OCI-LY3 (cell line): Measurements from ENCODE around the gene EEF2KMT.

Experiments
- EZH2phosphoT487 ChIP-seq: fragments of 200-600 bp; shearing (Covaris generic); IDR thresholded peaks from 2 replicates; pipeline ENCODE4 v1.6.1; 2018; ENCODE audit warnings: antibody characterized with exemption, mixed run types, low read depth
- TF ChIP-seq, protein P1 (sequence below): fragments of 200-600, 300-600 bp; sonication (generic); IDR thresholded peaks from 2 replicates; pipeline ENCODE4 v1.5.1; 2014; ENCODE audit warnings: antibody characterized with exemption, low read length, low read depth

DNA sequence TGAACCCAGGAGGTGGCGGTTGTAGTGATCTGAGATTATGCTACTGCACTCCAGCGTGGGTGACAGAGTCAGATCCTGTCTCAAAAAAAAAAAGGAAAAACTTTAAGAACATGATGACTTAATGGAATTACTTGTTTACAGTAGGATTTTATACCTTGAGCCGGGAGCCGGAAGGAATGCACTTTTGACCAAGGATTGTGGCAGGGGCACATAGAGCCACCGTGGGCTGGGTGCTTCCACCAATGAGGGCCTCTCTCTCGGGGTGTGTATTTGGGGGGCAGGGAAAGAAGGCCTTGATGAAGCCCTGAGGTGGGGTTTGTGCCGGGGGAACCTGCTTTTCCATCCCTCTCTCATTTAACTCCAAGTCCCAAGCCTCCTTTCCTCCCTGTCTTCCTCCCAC, 57.1 kb downstream of the EEF2KMT start:
- TF ChIP-seq, protein P1, sequence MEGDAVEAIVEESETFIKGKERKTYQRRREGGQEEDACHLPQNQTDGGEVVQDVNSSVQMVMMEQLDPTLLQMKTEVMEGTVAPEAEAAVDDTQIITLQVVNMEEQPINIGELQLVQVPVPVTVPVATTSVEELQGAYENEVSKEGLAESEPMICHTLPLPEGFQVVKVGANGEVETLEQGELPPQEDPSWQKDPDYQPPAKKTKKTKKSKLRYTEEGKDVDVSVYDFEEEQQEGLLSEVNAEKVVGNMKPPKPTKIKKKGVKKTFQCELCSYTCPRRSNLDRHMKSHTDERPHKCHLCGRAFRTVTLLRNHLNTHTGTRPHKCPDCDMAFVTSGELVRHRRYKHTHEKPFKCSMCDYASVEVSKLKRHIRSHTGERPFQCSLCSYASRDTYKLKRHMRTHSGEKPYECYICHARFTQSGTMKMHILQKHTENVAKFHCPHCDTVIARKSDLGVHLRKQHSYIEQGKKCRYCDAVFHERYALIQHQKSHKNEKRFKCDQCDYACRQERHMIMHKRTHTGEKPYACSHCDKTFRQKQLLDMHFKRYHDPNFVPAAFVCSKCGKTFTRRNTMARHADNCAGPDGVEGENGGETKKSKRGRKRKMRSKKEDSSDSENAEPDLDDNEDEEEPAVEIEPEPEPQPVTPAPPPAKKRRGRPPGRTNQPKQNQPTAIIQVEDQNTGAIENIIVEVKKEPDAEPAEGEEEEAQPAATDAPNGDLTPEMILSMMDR: no peak
- no peak for TF ChIP-seq EZH2phosphoT487
